NCI-H187 (cell line): ENCODE results near the gene COL6A2.
"Not testable (repeated sequence)": the region's sequence is repeated elsewhere in the genome, so short reads cannot be mapped to it uniquely, and the experiment has no call there.

ENCODE experiments used
- DNase-seq, 2 experiments: peaks; one replicate each; lab custom pipeline; 2025; lab: John Stamatoyannopoulos, UW

Gene COL6A2

GRCh38 chr21:46172863-46173528 lies 75.1 kb downstream of the COL6A2 start:
- DNase-seq, result no peak

DNA sequence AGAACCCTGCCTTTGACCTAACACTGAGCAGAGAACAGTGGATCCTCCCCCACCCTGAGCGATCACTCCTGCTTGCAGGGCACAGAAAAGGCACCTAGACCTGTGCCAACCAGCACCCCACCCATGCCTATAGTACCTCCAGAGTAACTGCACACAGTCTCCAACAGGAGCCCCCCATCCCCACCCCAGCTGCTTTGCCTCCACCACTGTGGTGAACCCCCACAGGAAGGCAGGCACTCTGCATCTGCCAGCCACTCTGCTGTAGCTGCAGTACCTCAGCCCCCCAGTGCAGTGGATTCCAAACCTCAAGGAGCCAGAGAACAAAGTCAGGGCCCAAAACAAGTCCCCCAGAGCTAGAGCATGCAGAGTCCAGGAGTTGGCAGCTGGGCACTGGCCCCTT lies 75.7 kb downstream of the COL6A2 start:
- DNase-seq, result no peak

GRCh38 chr21:46176443-46177129 lies 78.7 kb downstream of the COL6A2 start:
- not testable (repeated sequence) for DNase-seq

GRCh38 chr21:46178961-46179360 lies 81.0 kb downstream of the COL6A2 start:
- DNase-seq, result no peak
